Endothelial cell of umbilical vein (primary cell): ENCODE results near the gene CLASRP.

Source experiments
- CTCF ChIP-seq, 2 donors: IDR thresholded peaks; 1 replicate in 1 of 2; 2 replicates in 1 of 2; pipeline ENCODE4 v1.5.1; 2011; ENCODE audit warnings: low read length in 2 of 2, mild to moderate bottlenecking in 2 of 2, moderate library complexity in 2 of 2, control low read depth in 1 of 2, inconsistent platforms in 1 of 2, low read depth in 1 of 2; ENCODE audit not compliant: insufficient read depth in 1 of 2; ENCODE audit errors: extremely low read depth in 1 of 2
- EZH2 ChIP-seq: IDR thresholded peaks from 2 replicates; pipeline ENCODE4 v1.6.1; 2012; ENCODE audit warnings: borderline replicate concordance, low read depth, mild to moderate bottlenecking, moderate library complexity, low read length, inconsistent platforms; ENCODE audit not compliant: severe bottlenecking
- MYC ChIP-seq: IDR thresholded peaks from one replicate; pipeline ENCODE4 v1.6.1; 2011; ENCODE audit warnings: mild to moderate bottlenecking, low read depth, low read length
- POLR2A ChIP-seq: IDR thresholded peaks from 2 replicates; pipeline ENCODE4 v1.6.1; 2012; ENCODE audit warnings: low read depth, mild to moderate bottlenecking, control low read depth, low read length

DNA sequence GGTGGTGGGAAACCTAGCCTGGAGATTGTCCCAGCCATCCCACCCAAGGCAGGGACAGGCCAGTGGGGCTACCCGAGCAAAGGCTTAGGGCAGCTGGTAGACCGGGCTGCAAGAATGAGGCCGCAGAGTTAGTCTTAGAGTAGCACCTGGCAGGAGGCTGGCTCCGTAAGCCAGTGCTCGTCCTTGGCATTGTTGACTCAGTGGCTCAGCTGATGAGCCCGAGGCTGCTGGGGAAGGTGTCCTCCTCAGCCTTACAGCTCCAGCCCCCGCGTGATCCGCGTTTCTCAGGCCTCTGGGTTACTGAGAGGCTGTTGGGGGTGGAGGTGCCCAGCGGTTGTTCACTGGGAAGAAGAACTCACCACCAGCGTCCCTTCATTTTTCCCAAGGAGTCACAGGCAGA lies 78.8 kb downstream of the CLASRP start:
- no peak for TF ChIP-seq CTCF (IDR thresholded peaks at IDR 0.05; ENCODE audit: extremely low read depth in 1 of 2, insufficient read depth in 1 of 2, low read depth in 1 of 2, low read length in 2 of 2)
- no peak for TF ChIP-seq EZH2
- no peak for TF ChIP-seq POLR2A
- TF ChIP-seq MYC = no peak
